ENCODE results near the gene APH1B.

Gene APH1B

DNA sequence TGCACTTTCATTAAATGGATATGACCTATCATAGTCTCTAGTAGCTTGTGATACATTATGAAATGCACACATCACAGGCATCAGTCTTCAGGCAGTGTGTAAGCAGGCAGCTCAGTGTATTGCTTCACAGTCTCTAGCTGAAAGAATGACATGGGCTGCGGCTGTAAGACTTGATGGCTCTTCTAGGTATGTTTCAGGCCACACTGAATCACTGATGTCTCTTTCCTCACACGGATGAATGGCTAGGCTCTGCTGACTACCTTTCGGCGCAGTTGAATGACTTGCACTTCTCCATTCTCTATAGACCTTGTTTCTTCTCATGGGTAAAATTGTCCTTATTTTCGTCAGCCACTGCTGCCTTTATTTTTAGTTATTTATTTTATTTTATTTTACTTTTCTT is 15.4 kb downstream of the APH1B start:
- Histone ChIP-seq H3K4me3 (ENCODE audit: low read depth in 1 of 2, low read length in 2 of 2) (no peak overlapping the region), H3K27me3 (ENCODE audit: control insufficient read depth in 1 of 2, insufficient read depth in 2 of 2, low read length in 2 of 2) (no peaks in the 10 kb centered on the region), H3K9ac (ENCODE audit: low read depth in 1 of 2, low read length in 2 of 2) (no peak overlapping the region), H3K4me1 (ENCODE audit: control insufficient read depth in 1 of 2, insufficient read depth in 2 of 2, low read length in 2 of 2) (peaks cover 0 to 5% of the 10 kb centered on the region in 2 donors), H3K9me3 (ENCODE audit: control insufficient read depth in 1 of 2, low read length in 2 of 2) (no peaks in the 10 kb centered on the region), H3K36me3 (ENCODE audit: control insufficient read depth in 1 of 2, insufficient read depth in 2 of 2, low read length in 2 of 2) (peaks cover 0 to 4% of the 10 kb centered on the region in 2 donors), H3K27ac (ENCODE audit: low read depth, low read length) (no peak overlapping the region)

DNA sequence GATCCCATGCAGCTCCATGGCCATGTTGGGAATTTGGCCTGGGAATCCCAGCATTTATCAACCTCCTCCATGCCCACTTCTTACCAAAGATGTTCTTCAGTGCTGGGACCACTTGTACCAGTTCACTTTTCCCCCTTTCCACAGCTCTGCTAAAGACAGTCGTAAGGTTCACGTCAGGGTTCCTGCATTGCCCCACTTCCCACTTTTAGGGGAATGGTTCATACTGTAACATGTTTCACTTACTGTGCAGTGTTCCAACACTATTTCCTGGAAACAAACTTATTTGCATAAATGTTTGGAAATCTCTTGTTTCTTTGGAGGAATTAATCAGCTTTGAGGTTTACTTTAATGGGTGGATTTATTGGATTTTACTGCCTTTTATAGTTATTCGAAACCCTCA is 17.0 kb downstream of the APH1B start:
- Histone ChIP-seq H3K4me1 (ENCODE audit: control insufficient read depth in 1 of 2, insufficient read depth in 2 of 2, low read length in 2 of 2) (peaks cover 0 to 5% of the 10 kb centered on the region in 2 donors), H3K36me3 (ENCODE audit: control insufficient read depth in 1 of 2, insufficient read depth in 2 of 2, low read length in 2 of 2) (peaks cover 0 to 4% of the 10 kb centered on the region in 2 donors), H3K9ac (ENCODE audit: low read depth in 1 of 2, low read length in 2 of 2) (no peak overlapping the region), H3K9me3 (ENCODE audit: control insufficient read depth in 1 of 2, low read length in 2 of 2) (no peaks in the 10 kb centered on the region), H3K27me3 (ENCODE audit: control insufficient read depth in 1 of 2, insufficient read depth in 2 of 2, low read length in 2 of 2) (no peaks in the 10 kb centered on the region), H3K27ac (ENCODE audit: low read depth, low read length) (no peak overlapping the region), H3K4me3 (ENCODE audit: low read depth in 1 of 2, low read length in 2 of 2) (no peak overlapping the region)

DNA sequence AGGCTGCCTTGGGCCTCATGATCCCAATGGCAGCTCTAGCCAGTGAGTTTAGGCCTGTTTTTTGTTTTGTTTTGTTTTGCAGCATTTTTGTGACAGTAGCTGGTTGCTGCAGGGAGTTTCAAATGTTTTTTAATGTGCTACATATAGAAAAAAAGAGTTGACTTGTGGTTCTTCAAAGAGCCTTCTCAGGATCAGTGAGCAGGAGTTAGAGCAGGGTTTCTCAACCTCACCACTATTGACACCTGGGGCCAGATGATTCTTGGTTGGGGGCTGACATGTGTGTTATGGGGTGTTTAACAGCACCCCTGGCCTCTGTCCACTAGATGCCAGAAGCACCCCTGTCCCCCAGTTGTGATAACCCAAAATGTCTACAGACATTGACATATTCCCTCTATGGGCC is 17.9 kb downstream of the APH1B start:
- H3K9ac ChIP-seq (ENCODE audit: low read depth in 1 of 2, low read length in 2 of 2) = no peak overlapping the region
- peaks cover 0 to 5% of the 10 kb centered on the region in 2 donors for H3K4me1 ChIP-seq (ENCODE audit: control insufficient read depth in 1 of 2, insufficient read depth in 2 of 2, low read length in 2 of 2)
- H3K27me3 ChIP-seq (ENCODE audit: control insufficient read depth in 1 of 2, insufficient read depth in 2 of 2, low read length in 2 of 2) = no peaks in the 10 kb centered on the region
- H3K4me3 ChIP-seq (ENCODE audit: low read depth in 1 of 2, low read length in 2 of 2) = no peak overlapping the region
- no peaks in the 10 kb centered on the region for H3K9me3 ChIP-seq (ENCODE audit: control insufficient read depth in 1 of 2, low read length in 2 of 2)
- H3K27ac ChIP-seq (ENCODE audit: low read depth, low read length) = no peak overlapping the region
- peaks cover 0 to 4% of the 10 kb centered on the region in 2 donors for H3K36me3 ChIP-seq (ENCODE audit: control insufficient read depth in 1 of 2, insufficient read depth in 2 of 2, low read length in 2 of 2)

DNA sequence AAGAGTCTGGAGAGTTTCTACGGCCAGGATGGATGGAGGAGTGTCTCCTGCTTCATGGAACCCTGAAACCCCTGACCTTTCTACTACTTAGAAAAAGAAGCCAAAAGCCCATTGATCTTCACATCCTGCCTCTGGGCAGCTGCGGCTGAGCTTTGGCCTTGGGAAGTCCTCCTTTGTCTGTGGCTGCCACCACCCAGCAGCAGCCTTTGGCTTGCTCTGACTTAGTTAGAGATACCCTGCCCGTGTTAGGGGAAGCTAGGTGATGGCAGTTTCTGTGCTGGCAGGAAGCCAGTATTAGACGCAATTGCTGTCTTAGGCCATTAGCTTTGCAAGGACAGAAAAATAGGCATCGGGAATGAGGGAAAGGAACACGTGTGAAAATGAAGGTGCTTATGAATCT is 18.8 kb downstream of the APH1B start:
- H3K4me1 ChIP-seq (ENCODE audit: control insufficient read depth in 1 of 2, insufficient read depth in 2 of 2, low read length in 2 of 2) = peaks cover 0 to 5% of the 10 kb centered on the region in 2 donors
- H3K9ac ChIP-seq (ENCODE audit: low read depth in 1 of 2, low read length in 2 of 2) = no peak overlapping the region
- no peak overlapping the region for H3K4me3 ChIP-seq (ENCODE audit: low read depth in 1 of 2, low read length in 2 of 2)
- peaks cover 0 to 4% of the 10 kb centered on the region in 2 donors for H3K36me3 ChIP-seq (ENCODE audit: control insufficient read depth in 1 of 2, insufficient read depth in 2 of 2, low read length in 2 of 2)
- no peaks in the 10 kb centered on the region for H3K9me3 ChIP-seq (ENCODE audit: control insufficient read depth in 1 of 2, low read length in 2 of 2)
- H3K27me3 ChIP-seq (ENCODE audit: control insufficient read depth in 1 of 2, insufficient read depth in 2 of 2, low read length in 2 of 2) = no peaks in the 10 kb centered on the region
- no peak overlapping the region for H3K27ac ChIP-seq (ENCODE audit: low read depth, low read length)

DNA sequence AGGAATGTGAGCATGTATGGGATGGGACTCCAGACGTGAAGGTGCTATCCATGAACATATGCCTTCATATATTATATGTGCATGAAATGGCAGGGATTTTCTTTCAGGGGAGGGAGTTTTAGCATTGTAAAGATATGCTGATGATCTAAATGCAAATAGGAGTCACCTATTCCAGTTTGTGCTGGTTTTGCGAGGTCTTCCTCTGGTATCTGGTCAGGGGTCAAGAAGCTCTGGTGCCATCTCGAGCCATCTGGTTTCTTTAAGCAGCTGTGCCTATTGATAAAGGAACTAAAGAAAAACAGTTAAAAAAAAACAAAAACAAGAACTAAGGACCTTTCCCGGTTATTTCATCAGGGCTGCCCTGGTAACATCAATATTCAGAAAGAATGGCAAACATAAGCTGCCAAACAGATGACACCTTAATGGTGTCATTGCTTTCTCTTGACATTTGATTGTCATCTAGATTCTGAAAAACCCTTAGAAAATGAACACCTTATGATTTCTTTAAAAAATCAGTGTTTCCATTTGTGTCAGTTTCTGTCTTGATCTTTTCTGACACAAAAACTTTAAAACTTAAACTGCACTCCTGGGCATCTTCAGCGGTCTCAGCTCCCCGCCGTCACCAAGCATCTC is 22.7 kb downstream of the APH1B start:
- Histone ChIP-seq H3K27ac (ENCODE audit: low read depth, low read length) (no peak overlapping the region), H3K4me1 (ENCODE audit: control insufficient read depth in 1 of 2, insufficient read depth in 2 of 2, low read length in 2 of 2) (no peaks in the 10 kb centered on the region), H3K36me3 (ENCODE audit: control insufficient read depth in 1 of 2, insufficient read depth in 2 of 2, low read length in 2 of 2) (peaks cover 0 to 9% of the 10 kb centered on the region in 2 donors), H3K9me3 (ENCODE audit: control insufficient read depth in 1 of 2, low read length in 2 of 2) (no peaks in the 10 kb centered on the region), H3K4me3 (ENCODE audit: low read depth in 1 of 2, low read length in 2 of 2) (no peak overlapping the region), H3K27me3 (ENCODE audit: control insufficient read depth in 1 of 2, insufficient read depth in 2 of 2, low read length in 2 of 2) (no peaks in the 10 kb centered on the region), H3K9ac (ENCODE audit: low read depth in 1 of 2, low read length in 2 of 2) (no peak overlapping the region)

DNA sequence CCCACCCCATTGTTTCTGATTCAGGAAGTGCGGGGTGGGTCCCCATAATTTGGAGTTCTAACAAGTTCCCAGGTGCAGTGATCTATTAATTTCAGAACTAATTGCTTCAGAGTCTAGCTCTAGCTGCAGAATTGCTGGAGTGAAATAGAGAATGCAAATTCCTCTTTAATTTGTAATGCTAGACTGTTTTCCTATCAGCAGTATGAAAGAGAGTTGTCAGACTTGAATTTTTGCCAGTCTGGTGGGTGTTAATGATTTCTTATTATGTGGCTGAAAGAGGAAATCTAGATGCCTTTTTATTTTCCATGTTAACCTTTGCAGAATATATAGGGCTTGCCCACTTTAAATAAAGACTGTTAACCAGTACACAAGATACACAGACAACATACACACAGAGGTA is 23.7 kb downstream of the APH1B start:
- H3K36me3 ChIP-seq (ENCODE audit: control insufficient read depth in 1 of 2, insufficient read depth in 2 of 2, low read length in 2 of 2) = peaks cover 5 to 14% of the 10 kb centered on the region in 2 donors
- no peaks in the 10 kb centered on the region for H3K27me3 ChIP-seq (ENCODE audit: control insufficient read depth in 1 of 2, insufficient read depth in 2 of 2, low read length in 2 of 2)
- no peaks in the 10 kb centered on the region for H3K9me3 ChIP-seq (ENCODE audit: control insufficient read depth in 1 of 2, low read length in 2 of 2)
- no peaks in the 10 kb centered on the region for H3K4me1 ChIP-seq (ENCODE audit: control insufficient read depth in 1 of 2, insufficient read depth in 2 of 2, low read length in 2 of 2)
- H3K9ac ChIP-seq (ENCODE audit: low read depth in 1 of 2, low read length in 2 of 2) = no peak overlapping the region
- no peak overlapping the region for H3K27ac ChIP-seq (ENCODE audit: low read depth, low read length)
- no peak overlapping the region for H3K4me3 ChIP-seq (ENCODE audit: low read depth in 1 of 2, low read length in 2 of 2)

DNA sequence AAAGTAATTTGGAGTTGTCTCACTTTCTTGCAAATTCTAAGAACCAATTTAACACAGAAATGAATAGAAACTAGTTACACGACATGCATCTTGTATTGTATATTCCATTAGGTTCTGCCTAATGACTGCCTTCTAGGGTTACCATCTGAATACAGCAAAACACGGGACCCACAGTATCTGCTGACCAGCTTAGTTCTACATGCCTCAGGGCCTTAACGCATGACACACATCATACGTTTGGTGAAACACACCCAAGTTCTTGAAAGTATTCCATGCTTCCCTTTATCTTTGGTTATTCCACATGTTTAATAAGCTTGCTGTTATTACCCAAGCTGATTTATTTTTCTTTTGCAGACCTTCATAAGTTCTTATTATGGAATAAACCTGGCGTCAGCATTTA is 27.9 kb downstream of the APH1B start:
- Histone ChIP-seq H3K9ac (ENCODE audit: low read depth in 1 of 2, low read length in 2 of 2) (no peak overlapping the region), H3K9me3 (ENCODE audit: control insufficient read depth in 1 of 2, low read length in 2 of 2) (no peaks in the 10 kb centered on the region), H3K36me3 (ENCODE audit: control insufficient read depth in 1 of 2, insufficient read depth in 2 of 2, low read length in 2 of 2) (peaks cover 6 to 15% of the 10 kb centered on the region in 2 donors), H3K27ac (ENCODE audit: low read depth, low read length) (no peak overlapping the region), H3K27me3 (ENCODE audit: control insufficient read depth in 1 of 2, insufficient read depth in 2 of 2, low read length in 2 of 2) (no peaks in the 10 kb centered on the region), H3K4me1 (ENCODE audit: control insufficient read depth in 1 of 2, insufficient read depth in 2 of 2, low read length in 2 of 2) (no peaks in the 10 kb centered on the region), H3K4me3 (ENCODE audit: low read depth in 1 of 2, low read length in 2 of 2) (no peak overlapping the region)

DNA sequence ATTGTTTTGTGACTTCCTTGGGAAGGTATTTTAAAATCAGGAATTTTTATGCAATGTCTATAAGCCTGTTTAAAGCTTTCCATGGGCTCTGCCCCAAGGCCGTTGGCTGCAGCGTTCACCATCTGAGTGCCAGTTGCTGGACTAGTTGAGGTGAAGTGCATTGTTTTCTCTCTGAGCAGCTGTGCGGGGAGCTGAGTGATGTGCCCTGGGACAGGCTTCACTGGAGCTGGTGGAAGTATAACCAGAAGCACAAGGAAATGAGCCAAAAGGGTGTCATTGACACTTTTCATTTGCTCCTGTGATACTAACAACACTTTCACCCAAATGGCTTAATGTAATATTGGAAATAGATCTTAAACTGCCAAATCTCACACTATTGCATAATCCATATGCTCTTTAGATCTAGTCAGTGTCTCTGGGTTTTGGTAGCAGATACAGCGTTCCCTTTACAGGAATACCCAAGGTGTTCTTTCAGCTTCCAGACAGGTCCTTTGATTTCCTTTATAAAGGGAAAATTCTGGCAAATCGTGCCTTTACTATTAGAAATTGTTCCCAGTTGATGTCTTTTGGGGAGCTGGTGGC is 29.2 kb downstream of the APH1B start:
- no peaks in the 10 kb centered on the region for H3K4me1 ChIP-seq (ENCODE audit: control insufficient read depth in 1 of 2, insufficient read depth in 2 of 2, low read length in 2 of 2)
- H3K27ac ChIP-seq (ENCODE audit: low read depth, low read length) = no peak overlapping the region
- H3K9me3 ChIP-seq (ENCODE audit: control insufficient read depth in 1 of 2, low read length in 2 of 2) = no peaks in the 10 kb centered on the region
- H3K4me3 ChIP-seq (ENCODE audit: low read depth in 1 of 2, low read length in 2 of 2) = no peak overlapping the region
- H3K9ac ChIP-seq (ENCODE audit: low read depth in 1 of 2, low read length in 2 of 2) = no peak overlapping the region
- peaks cover 8 to 15% of the 10 kb centered on the region in 2 donors for H3K36me3 ChIP-seq (ENCODE audit: control insufficient read depth in 1 of 2, insufficient read depth in 2 of 2, low read length in 2 of 2)
- H3K27me3 ChIP-seq (ENCODE audit: control insufficient read depth in 1 of 2, insufficient read depth in 2 of 2, low read length in 2 of 2) = no peaks in the 10 kb centered on the region

DNA sequence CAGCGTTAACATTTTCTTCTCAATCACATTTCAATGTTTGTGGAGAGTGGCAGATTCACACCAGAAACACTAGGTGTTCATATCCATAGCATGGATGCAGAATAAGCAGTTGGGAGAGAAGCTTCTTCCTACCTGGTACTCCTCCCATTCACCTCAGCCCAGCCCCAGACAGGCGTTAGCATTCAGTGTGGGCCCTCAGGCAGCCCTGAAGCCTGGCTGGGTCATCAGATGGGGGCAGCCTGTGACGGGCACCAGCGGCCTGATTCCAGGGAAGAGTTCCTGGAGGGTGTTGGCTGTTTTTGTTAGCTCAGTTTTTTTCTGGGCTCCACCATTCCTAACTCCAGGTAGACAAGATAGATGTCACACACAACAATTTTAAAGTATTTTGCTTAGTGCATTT is 31.1 kb downstream of the APH1B start:
- no peaks in the 10 kb centered on the region for H3K9me3 ChIP-seq (ENCODE audit: control insufficient read depth in 1 of 2, low read length in 2 of 2)
- H3K27me3 ChIP-seq (ENCODE audit: control insufficient read depth in 1 of 2, insufficient read depth in 2 of 2, low read length in 2 of 2) = no peaks in the 10 kb centered on the region
- H3K4me1 ChIP-seq (ENCODE audit: control insufficient read depth in 1 of 2, insufficient read depth in 2 of 2, low read length in 2 of 2) = no peaks in the 10 kb centered on the region
- no peak overlapping the region for H3K27ac ChIP-seq (ENCODE audit: low read depth, low read length)
- H3K9ac ChIP-seq (ENCODE audit: low read depth in 1 of 2, low read length in 2 of 2) = no peak overlapping the region
- no peak overlapping the region for H3K4me3 ChIP-seq (ENCODE audit: low read depth in 1 of 2, low read length in 2 of 2)
- H3K36me3 ChIP-seq (ENCODE audit: control insufficient read depth in 1 of 2, insufficient read depth in 2 of 2, low read length in 2 of 2) = peaks cover 8 to 10% of the 10 kb centered on the region in 2 donors

DNA sequence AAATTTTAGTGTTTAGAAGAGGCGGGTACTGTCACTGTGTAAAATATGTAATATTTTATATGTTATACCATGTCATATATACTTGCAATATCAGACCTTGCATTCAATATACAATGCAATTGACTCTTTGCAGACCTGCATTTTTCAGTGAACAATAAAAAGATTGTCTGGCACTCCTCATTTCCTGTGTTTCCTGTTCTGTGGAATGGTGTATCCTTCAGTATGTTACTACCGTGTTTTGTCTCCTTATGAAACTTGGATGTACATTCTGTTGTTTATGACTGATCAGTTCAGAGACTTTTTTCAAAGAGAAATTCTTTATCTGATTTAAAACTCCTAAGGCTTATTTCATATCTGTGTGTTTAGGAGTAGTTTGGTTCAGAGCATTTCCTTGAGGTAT is 31.5 kb downstream of the APH1B start:
- no peaks in the 10 kb centered on the region for H3K27me3 ChIP-seq (ENCODE audit: control insufficient read depth in 1 of 2, insufficient read depth in 2 of 2, low read length in 2 of 2)
- no peak overlapping the region for H3K27ac ChIP-seq (ENCODE audit: low read depth, low read length)
- no peaks in the 10 kb centered on the region for H3K9me3 ChIP-seq (ENCODE audit: control insufficient read depth in 1 of 2, low read length in 2 of 2)
- H3K4me1 ChIP-seq (ENCODE audit: control insufficient read depth in 1 of 2, insufficient read depth in 2 of 2, low read length in 2 of 2) = no peaks in the 10 kb centered on the region
- H3K9ac ChIP-seq (ENCODE audit: low read depth in 1 of 2, low read length in 2 of 2) = no peak overlapping the region
- peaks cover 8 to 10% of the 10 kb centered on the region in 2 donors for H3K36me3 ChIP-seq (ENCODE audit: control insufficient read depth in 1 of 2, insufficient read depth in 2 of 2, low read length in 2 of 2)
- no peak overlapping the region for H3K4me3 ChIP-seq (ENCODE audit: low read depth in 1 of 2, low read length in 2 of 2)
